GM12891 (cell line): ENCODE results near the gene MIPOL1.

Source experiments
- POLR2A ChIP-seq: IDR thresholded peaks from 2 replicates; pipeline ENCODE4 v1.6.1; 2011; ENCODE audit warnings: low read depth, low read length, control low read depth
- POLR2AphosphoS5 ChIP-seq: IDR thresholded peaks from 2 replicates; pipeline ENCODE4 v1.6.1; 2011; ENCODE audit warnings: low read depth, low read length, control low read depth
- TAF1 ChIP-seq: IDR thresholded peaks from 2 replicates; pipeline ENCODE4 v1.6.1; 2011; ENCODE audit warnings: low read depth, low read length, control low read depth

- TF ChIP-seq TAF1 (no peak), POLR2AphosphoS5 (no peak), POLR2A (no peak)
Observed at GRCh38 chr14:37198273-37198598, 499 bp downstream of the MIPOL1 start.
